Skin epidermis (tissue), 12 donors: ENCODE data around the gene PRTFDC1.

Source experiments
- H3K27ac ChIP-seq, 21 experiments: fragments of 200-600 bp; sonication (generic) in 11 of 21; one replicate each; pipeline ENCODE4 v1.5.0; 2020; ENCODE audit warnings: mild to moderate bottlenecking in 3 of 21, inconsistent platforms in 2 of 21, moderate library complexity in 2 of 21
- H3K4me3 ChIP-seq, 7 experiments: fragments of 200-600 bp; sonication (generic) in 2 of 7; one replicate each; pipeline ENCODE4 v1.5.0; 2020; ENCODE audit warnings: inconsistent platforms in 2 of 7, mild to moderate bottlenecking in 2 of 7, moderate library complexity in 1 of 7

Gene PRTFDC1

DNA sequence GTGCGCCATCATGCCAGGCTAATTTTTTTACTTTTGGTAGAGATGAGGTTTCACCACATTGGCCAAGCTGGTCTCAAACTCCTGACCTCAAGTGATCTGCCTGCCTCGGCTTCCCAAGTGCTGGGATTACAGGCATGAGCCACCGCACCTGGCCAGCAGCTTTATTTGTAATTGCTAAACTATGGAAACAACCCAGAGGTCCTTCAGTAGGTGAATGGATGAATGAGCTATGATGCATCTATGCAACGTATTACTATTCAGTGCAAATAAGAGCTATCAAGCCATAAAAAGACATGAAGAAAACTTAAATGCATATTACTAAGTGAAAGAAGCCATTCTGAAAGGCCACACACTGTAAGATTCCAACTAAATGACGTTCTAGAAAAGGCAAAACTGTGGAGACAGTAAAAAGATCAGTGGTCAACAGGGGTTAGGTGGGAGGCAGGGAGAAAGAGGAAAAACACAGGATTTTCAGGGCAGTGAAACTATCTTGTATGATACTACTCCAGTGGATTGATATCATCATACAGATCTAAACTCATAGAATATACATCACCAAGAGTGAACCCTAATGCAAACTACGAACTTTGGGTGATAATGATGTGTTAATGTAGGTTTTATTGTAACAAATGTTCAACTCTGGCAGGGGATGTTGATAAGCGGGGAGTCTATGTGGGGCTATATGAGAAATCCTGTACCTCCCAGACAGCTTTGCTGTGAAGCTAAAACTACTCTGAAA, 66.7 kb downstream of the PRTFDC1 start:
- no peak overlapping the region for H3K4me3 ChIP-seq
- peak overlapping the region in 1 of 21 experiments; percentile 59 for H3K27ac ChIP-seq

DNA sequence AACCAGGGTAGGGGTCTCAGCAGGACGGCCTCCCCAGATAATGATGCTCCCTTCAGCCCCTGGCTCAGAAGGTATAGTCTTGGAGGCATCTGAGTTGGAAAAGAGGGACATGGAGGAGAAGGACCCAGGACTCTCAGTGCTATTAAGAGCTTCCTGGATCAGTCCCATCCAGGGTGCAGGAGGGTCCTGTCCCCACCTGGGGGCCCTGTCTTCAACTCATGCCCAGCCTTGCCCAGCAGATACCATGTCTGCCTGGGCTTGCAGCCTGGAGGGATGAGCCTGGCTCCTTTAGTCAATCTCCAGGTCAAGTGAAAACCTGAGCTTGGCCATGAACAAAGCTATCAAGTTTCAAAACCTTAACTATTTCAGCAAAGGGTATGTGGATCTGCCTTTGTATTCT, 67.6 kb downstream of the PRTFDC1 start:
- peak overlapping the region in 4 of 21 experiments; percentile 17 to 66 (median 62) for H3K27ac ChIP-seq

DNA sequence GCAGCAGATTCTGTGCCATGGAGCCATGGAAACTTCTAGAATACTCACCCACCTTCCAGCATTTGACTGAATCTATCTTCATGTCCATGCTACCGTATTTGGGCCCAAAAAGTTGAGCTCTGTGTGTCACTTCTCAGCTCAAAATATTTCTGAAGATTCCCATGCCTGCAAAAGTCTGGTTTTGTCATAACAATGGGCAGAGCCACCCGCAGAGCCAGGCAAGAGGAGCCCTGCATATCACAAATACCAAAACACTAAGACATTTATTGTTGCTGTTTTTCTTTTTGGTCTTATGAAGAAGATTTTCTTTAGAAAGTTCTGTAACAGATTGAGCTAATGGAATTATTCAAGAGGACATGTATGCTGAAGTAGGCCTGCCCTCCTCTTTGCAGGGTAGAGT, 68.1 kb downstream of the PRTFDC1 start:
- H3K27ac ChIP-seq = peak overlapping the region in 4 of 21 experiments; percentile 17 to 66 (median 62)
- H3K4me3 ChIP-seq = no peak overlapping the region

More for the DNA sequence above, 67.6 kb downstream of the PRTFDC1 start:
- H3K4me3 ChIP-seq = no peak overlapping the region

DNA sequence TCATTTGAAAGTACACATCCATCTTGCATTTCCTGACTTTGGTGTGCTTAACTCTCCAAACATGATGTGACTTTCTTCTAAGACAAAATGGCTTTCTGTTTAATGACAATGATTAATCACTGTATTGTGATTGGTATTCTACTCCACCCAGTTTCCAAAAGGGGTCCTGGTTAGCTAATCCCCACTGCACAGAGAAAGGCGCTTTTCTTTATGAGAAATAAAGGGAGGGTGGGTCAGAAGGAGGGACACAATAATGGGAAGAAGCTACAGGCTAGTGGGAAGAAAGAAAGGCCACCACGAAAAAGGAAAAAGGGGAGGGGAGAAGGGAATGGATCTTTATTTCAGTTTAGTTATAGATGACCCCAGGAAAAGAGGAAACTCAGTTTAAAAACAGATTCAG, 69.2 kb downstream of the PRTFDC1 start:
- H3K4me3 ChIP-seq = no peak overlapping the region
- peak overlapping the region in 2 of 21 experiments; percentile 10 to 59 for H3K27ac ChIP-seq

DNA sequence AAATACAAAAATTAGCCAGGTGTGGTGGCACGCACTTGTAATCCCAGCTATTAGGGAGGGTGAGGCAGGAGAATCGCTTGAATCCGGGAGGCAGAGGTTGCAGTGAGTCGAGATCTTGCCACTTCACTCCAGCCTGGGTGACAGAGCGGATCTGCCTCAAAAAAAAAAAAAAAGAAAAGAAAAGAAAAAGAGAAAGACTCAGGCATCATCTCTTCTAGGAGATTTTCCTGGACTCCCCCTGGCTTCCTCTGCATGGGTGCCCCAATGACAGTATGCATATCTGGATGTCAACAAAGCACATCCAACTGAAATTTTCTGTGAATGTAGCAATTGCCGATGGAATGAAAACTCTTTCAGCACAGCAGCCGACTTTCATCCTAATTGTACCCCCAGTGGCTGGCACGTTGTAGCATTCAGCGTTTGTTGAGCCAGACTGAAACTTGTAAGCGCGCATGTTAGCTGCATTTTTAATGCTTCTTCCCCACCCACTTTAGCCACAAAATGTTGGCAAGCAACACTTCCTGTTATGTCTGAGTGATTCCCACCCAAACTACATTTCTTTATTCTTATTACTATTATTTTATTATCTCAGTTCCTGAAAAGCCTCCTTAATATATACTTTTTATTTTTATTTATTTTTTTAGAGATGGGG, 70.2 kb downstream of the PRTFDC1 start:
- H3K4me3 ChIP-seq = no peak overlapping the region
- H3K27ac ChIP-seq = peak overlapping the region in 4 of 21 experiments; percentile 8 to 64 (median 55)

DNA sequence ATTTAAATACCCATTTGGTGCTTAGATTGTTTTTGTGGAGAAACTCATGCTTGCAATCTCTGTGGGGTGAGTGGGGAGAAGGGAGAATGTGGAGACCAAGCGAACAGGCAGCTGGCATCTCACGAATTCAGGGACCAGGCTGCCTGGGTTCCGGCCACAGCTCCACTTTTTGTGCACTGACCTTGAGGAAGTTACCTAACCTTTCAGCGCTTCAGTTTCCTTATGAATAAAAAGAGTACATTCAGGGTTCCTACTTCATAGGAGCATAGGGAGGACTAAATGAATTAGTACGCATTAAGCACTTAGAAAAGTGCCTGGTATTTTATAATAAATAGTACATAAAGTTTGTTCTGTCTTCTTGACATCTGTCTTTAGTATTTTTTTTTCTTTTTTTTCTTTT, 72.5 kb downstream of the PRTFDC1 start:
- H3K27ac ChIP-seq = no peak overlapping the region

DNA sequence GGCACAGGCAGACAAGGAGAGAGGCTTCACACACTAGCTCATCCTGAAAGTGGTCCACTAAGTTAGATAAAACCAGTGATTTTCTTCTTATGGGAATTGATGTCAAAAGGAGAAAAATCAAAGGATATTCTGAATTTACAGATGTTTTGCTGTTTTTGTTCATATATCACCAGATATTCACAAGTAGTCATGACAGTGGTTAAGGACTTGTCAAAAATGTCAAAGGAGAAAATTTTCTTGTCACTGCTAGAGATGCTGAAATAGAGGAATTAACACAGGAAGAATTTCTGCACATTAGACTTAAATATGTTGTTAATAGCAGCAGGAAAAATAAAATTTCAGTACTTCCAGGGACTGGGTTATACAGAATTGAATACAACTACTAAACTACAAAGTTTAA, 78.3 kb downstream of the PRTFDC1 start:
- Histone ChIP-seq H3K4me3 (no peak overlapping the region), H3K27ac (peak overlapping the region in 10 of 21 experiments; percentile 6 to 74 (median 62))

More for the DNA sequence above, 72.5 kb downstream of the PRTFDC1 start:
- no peak overlapping the region for H3K4me3 ChIP-seq

DNA sequence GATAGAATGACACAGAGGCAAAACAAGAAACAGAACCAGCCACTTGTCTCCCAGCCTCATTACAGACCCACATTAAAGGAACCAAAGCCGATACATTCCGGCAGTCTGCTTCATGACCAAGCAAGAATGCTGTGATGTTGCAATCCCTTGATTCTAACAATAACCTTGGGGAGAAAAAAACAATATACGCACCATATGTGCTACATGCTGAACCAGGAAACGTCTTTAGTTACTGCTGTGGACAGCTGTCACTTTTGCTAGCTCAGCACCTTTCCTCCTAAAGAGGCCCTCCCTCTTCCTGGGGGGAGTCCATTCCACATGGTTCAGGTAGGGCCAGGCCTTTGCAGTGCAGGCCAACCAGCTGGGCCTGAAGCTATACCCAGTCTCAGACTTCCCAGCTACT, 79.1 kb downstream of the PRTFDC1 start:
- no peak overlapping the region for H3K4me3 ChIP-seq
- peak overlapping the region in 18 of 21 experiments; percentile 20 to 74 (median 50) for H3K27ac ChIP-seq

DNA sequence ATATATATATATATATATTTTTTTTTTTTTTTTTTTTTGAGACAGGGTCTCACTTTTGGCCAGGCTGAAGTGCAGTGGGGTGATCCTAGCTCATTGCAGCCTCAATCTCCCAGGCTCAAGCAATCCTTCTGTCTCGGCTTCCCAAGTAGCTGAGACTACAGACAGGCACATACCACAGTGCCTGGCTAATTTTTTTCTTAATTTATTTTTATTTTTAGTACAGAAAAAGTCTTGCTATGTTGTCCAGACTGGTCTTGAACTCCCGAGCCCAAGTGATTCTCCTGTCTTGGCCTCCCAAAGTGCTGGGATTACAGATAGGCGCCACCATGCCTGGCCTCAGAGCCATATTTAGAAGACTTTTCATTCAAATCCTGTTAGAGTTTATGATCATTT, 79.6 kb downstream of the PRTFDC1 start:
- Histone ChIP-seq H3K27ac (peak overlapping the region in 14 of 21 experiments; percentile 21 to 74 (median 54)), H3K4me3 (no peak overlapping the region)

DNA sequence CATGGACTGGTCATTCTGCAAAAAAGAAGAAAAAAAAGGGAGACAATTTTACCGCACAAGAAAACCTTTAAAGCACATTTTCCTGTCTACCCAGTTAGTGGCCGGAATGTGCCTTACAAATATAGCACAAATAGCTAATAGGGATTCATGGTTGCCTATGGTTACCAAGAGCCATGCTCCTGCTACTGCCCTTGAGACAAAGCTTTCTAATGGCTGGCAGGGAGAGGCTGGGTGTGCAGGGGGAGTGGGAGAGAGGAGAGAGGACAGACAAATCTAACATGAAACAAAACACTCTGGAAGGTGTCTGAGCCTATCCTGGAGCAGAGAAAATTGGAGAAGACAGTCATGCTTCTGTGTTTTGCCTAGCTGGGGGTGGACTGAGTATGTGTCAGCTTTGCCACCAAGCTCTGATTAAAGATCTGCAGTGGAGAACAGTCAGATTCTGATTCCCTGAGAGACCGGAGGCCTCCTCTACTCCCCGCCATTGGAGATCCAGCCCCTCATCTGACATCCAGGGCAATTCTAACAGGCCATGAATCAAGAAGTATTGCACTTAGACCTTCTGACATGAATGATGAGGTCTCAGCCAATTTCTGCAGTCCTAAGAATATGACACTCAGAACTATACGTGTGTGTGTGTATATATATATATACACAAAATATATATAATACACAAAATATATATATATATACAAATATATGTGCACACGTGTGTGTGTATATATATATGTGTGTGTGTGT, 80.2 kb downstream of the PRTFDC1 start:
- H3K4me3 ChIP-seq = no peak overlapping the region

DNA sequence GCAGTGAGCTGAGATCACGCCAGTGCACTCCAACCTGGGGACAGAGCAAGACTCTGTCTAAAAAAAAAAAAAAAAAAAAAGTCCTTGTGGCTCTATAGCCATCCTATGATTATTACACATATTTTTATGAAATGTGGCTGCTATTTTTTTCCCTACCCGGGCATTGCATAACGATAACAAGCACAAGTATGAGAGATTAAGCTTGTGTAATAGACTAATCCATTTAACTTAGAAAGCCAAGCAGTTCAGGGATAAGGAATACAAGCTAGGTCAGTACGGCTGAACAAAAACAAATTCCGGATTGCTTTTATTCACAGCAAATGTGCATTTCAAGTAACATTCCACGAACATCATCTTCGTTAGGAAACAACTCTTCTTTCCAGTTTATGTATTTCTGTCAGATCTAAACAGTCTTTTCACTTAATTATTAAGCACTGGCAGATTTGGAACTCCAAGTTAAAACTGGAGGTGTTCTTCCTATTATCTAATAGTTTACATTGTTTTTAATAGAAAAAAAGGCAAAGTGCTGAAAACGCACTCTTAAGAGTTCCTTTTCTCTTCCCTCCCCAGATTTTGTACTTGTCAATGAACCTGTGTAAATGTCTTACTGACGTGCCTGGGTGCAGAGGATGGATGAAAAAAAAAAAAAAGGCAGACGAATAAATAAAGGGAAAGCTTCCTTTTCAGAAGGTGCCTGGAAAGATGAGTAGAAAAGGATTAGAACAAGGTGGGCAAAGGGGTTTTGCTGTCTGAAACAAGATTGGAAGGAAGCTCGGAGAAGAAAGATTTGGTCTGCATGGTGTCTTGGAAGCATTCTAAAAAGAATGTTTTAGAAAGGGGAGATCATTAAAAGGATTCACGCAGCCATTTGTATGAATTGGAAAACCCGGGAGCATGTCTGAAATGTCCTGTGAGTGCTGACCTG, 81.1 kb downstream of the PRTFDC1 start:
- no peak overlapping the region for H3K4me3 ChIP-seq
- peak overlapping the region in 1 of 21 experiments; percentile 73 for H3K27ac ChIP-seq

More for the DNA sequence above, 80.2 kb downstream of the PRTFDC1 start:
- H3K27ac ChIP-seq = peak overlapping the region in 4 of 21 experiments; percentile 5 to 73 (median 58)

DNA sequence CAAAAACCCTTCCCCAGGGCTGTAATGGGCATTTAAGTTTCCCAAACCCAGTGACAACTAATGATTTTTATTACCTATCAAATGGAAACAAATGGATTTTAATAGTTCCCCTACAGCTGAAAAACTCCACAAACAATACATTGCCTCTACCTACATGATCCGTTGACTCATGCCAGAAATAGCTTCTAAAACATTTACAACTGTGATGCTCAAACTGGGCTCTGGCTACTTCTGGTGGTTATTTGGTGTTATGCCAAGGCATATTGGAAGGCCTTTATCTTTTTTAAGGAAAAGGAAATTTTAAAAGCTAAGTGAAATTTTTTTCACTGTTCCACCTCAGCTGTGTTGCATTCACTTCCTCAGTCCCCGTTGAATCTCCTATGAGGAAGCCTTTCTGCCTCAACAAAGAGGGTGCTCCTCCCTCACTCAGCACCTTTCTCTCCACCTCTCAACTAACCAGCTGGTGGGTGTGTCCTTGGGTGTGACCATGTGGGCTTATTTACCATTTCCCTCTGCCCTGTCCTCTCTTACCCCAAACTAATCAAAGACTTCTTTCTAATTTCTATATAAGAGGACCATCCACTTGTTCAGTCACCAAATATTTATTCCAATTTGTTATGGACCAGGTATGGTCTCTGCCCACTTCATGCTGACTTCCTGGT, 82.9 kb downstream of the PRTFDC1 start:
- H3K27ac ChIP-seq = no peak overlapping the region
- H3K4me3 ChIP-seq = no peak overlapping the region

DNA sequence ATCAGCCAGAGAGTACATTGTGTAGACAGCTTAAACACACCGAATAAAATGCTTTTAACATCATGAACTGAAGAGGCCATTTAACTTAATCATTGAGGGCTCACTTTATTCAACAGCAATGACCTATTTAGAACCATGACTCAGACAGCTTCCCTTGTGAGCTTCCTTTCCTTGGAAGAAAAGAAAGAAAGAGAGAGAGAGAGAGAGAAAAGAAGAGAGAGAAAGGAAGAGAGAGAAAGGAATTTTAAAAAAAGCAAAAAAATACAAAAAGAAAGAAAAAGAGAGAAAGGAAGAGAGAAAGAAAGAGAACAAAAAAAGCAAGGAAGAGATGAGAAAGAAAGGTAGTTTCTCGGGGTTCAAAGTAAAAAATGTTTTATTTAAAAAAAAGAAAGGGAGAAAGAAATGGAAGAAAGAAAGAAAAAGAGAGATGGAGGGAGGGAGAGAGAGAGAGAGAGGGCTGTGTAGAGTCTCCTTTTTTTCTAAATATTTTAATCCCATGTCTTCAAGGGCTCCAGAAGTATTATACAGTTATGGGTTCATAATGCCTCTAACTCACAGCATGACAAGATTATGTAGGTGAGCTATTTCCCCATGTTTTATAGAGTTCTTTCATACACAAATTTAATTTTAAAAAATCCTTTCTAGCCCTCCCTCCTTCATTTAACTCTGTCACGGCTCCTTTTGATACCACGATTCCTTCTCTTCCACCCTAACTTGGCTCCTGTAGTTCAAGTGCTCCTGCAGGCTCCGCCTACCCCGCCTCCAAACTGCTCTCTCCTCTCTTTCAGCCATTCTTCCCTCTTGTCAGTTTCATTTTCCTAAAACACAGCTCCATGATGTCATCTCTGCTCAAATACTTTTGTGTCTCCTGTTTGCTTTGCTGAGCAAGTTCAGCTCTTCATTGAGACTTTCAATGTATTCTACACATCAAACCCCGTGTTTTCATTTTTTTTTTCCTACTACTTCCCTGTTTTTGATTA, 85.5 kb downstream of the PRTFDC1 start:
- Histone ChIP-seq H3K27ac (peak overlapping the region in 9 of 21 experiments; percentile 27 to 71 (median 52)), H3K4me3 (no peak overlapping the region)

DNA sequence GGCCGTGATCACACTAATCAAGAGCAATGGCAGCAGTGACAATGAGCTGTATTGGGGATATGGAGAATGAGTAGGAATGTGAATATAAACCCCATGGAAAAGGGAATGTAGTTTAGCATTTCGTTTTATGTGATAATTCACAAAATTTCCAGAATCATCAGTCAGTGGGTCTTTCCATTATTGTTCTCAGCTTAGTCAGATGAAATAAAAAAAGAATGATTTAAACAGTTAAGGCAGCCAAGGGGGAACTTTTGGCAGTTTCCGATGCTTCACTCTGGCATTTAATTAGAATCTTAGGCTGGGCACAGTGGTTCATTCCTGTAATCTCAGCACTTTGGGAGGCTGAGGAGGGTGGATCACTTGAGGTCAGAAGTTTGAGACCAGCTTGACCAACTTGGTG, 86.6 kb downstream of the PRTFDC1 start:
- no peak overlapping the region for H3K4me3 ChIP-seq
- no peak overlapping the region for H3K27ac ChIP-seq

DNA sequence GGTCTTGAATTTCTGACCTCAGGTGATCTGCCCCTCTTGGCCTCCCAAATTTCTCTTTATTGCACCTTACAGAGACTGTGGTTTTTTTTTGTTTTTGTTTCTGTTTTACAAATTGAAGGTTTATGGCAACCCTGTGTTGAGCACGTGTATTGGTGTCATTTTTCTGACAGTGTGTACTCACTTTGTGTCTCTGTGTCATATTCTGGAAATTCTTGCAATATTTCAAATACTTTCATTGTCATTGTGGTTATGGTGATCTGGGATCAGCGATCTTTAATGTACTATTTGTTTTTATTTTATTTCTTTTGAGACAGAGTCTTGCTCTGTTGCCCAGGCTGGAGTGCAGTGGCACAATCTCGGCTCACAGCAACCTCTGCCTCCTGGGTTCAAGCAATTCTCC, 89.8 kb downstream of the PRTFDC1 start:
- H3K27ac ChIP-seq = no peak overlapping the region
- no peak overlapping the region for H3K4me3 ChIP-seq

DNA sequence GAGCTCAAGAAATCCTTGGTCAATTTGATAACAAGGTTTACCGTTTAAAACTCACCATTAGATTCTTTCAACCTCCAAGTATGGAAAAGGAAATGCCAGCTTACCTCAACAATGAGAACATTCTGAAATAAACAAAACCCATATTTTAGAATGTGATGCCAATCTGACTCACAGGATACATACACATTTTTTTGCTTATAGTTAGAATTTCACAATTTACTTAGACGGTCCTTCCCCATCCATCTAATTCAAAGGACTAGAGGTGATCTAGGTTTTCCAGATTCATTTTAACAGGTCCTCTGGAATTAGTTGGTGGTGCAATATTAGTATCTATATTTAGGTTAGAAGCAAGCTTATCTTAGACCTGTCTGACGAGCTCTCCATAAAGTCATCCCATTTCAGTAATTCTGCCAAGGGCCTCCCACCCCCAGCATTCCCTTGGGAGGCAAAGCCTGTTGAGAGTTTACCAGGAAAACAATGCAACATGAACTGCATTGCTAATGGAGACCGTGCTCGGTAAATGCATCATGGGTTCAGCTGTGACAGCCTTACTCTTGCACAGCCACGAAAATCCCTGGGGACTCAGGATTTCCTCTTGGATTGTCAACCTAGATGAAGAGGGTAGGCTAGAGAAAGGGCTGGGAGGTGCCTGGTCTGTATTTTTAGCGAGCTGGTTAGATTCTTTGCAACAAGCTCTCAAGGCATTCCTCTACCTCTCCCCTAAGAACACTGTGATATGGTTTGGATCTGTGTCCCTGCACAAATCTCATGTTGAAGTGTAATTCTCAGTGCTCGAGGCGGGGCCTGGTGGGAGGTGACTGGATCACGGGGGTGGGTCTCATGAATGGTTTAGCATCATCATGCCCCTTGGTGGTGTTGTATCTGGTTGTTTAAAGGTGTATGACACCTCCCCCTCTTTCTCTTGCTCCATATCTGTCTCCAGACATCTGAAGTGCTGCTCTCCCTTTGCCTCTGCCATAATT, 93.8 kb downstream of the PRTFDC1 start:
- H3K4me3 ChIP-seq = no peak overlapping the region

More for the DNA sequence above, 93.8 kb downstream of the PRTFDC1 start:
- no peak overlapping the region for H3K27ac ChIP-seq
